ENCODE data around the gene TMEM132C.

- TF ChIP-seq CTCF (IDR thresholded peaks at IDR 0.05) (no peak), POLR2A (IDR thresholded peaks at IDR 0.05) (no peak)
These were observed 376.2 kb downstream of the TMEM132C start for GRCh38 chr12:128643155-128643554.

Data from heart left ventricle (tissue), 13 donors.